Endothelial cell of umbilical vein (primary cell): Measurements from ENCODE around the gene SRRM3. TPM values are rescaled to one million over a fixed set of nuclear protein-coding genes. Genes with fewer than 3 reads are reported as not detected.
A peak's percentile ranks its signal among the peaks of the same experiment; 100 is the strongest.

Source experiments
- BruUV-seq: library from RNA; stranded (reverse); fragments of 400-500 nt; replicated peaks from 2 replicates; lab custom pipeline; 2021; lab: Mats Ljungman, UMichigan
- CTCF ChIA-PET: fragments of 300-600, 350-600 bp; sonication (Branson Sonifier 250); formaldehyde crosslinking; loops from one replicate; lab custom pipeline; 2021; ENCODE audit warnings: antibody characterized with exemption, inconsistent platforms; lab: Charles Lee
- POLR2A ChIA-PET: fragments of 300-600, 350-600 bp; sonication (Branson Sonifier 250); formaldehyde crosslinking; loops from one replicate; lab custom pipeline; 2021; ENCODE audit warnings: antibody characterized with exemption, inconsistent platforms; lab: Charles Lee
- DNase-seq: peaks from one replicate; pipeline ENCODE4 v3.0.0-alpha.2; 2011; ENCODE audit warnings: low read depth, low spot score
- FAIRE-seq: peaks from 2 replicates; lab custom pipeline; 2011; peaks lifted over from hg19 to GRCh38; lab: Jason Lieb, UNC
- H2AFZ ChIP-seq: 2 replicates; pipeline ENCODE4 v1.6.0; 2012; ENCODE audit warnings: low read depth, low read length, control low read depth, inconsistent platforms
- H3K27ac ChIP-seq: 2 replicates; pipeline ENCODE4 v1.5.1; 2011; ENCODE audit warnings: low read depth, mild to moderate bottlenecking, control low read depth, low read length, moderate library complexity; ENCODE audit not compliant: insufficient read depth
- H3K27me3 ChIP-seq, 2 experiments: 2 replicates each; pipeline versions ENCODE4 v1.6.0 to v1.6.1; 2011; ENCODE audit warnings: low read length in 2 of 2, mixed read lengths in 1 of 2; ENCODE audit not compliant: control insufficient read depth in 2 of 2, insufficient read depth in 2 of 2
- H3K36me3 ChIP-seq, 2 experiments: 2 replicates in 1 of 2; 3 replicates in 1 of 2; pipeline ENCODE4 v1.5.1; 2011; ENCODE audit warnings: low read length in 2 of 2, mild to moderate bottlenecking in 1 of 2, moderate library complexity in 1 of 2; ENCODE audit not compliant: control insufficient read depth in 2 of 2, insufficient read depth in 2 of 2; ENCODE audit errors: extremely low read depth in 1 of 2
- H3K4me1 ChIP-seq: 3 replicates; pipeline ENCODE4 v1.5.1; 2011; ENCODE audit warnings: mild to moderate bottlenecking, low read length; ENCODE audit not compliant: control insufficient read depth, insufficient read depth; ENCODE audit errors: extremely low read depth
- H3K4me2 ChIP-seq: 2 replicates; pipeline ENCODE4 v1.6.1; 2011; ENCODE audit warnings: low read length, control low read depth, mixed read lengths; ENCODE audit not compliant: insufficient read depth
- H3K4me3 ChIP-seq, 3 experiments: fragments of 200-600 bp in 1 of 3; sonication (generic), shearing (Covaris generic) in 1 of 3; replicated peaks in 1 of 3; 2 replicates each; pipeline ENCODE4 v1.5.1; 2011 to 2016; ENCODE audit warnings: control low read depth in 3 of 3, low read length in 3 of 3, mild to moderate bottlenecking in 2 of 3, inconsistent platforms in 1 of 3, low read depth in 1 of 3, moderate library complexity in 1 of 3; ENCODE audit not compliant: insufficient read depth in 1 of 3
- H3K79me2 ChIP-seq: 2 replicates; pipeline ENCODE4 v1.6.0; 2012; ENCODE audit warnings: low read length, inconsistent platforms; ENCODE audit not compliant: control insufficient read depth, insufficient read depth
- H3K9ac ChIP-seq: replicated peaks from 2 replicates; pipeline ENCODE3; 2011; ENCODE audit warnings: low read length, control low read depth; ENCODE audit not compliant: insufficient read depth; ENCODE audit errors: extremely low read depth
- H3K9me1 ChIP-seq: replicated peaks from 3 replicates; pipeline ENCODE4 v1.6.0; 2011; ENCODE audit warnings: mild to moderate bottlenecking, low read length; ENCODE audit not compliant: control insufficient read depth, insufficient read depth; ENCODE audit errors: extremely low read depth
- H3K9me3 ChIP-seq: replicated peaks from 2 replicates; pipeline ENCODE4 v1.5.1; 2012; ENCODE audit warnings: low read length, inconsistent platforms; ENCODE audit not compliant: control insufficient read depth, insufficient read depth
- H4K20me1 ChIP-seq: replicated peaks from 2 replicates; pipeline ENCODE3; 2011; ENCODE audit warnings: mild to moderate bottlenecking, low read length; ENCODE audit not compliant: control insufficient read depth, insufficient read depth; ENCODE audit errors: extremely low read depth
- EZH2 ChIP-seq: IDR thresholded peaks from 2 replicates; pipeline ENCODE4 v1.6.1; 2012; ENCODE audit warnings: borderline replicate concordance, low read depth, mild to moderate bottlenecking, moderate library complexity, low read length, inconsistent platforms; ENCODE audit not compliant: severe bottlenecking
- FOS ChIP-seq: IDR thresholded peaks from 2 replicates; pipeline ENCODE4 v1.6.1; 2011; ENCODE audit warnings: mild to moderate bottlenecking, low read length, moderate library complexity, borderline replicate concordance; ENCODE audit not compliant: insufficient read depth
- GATA2 ChIP-seq: IDR thresholded peaks from 2 replicates; pipeline ENCODE4 v1.7.0; 2011; ENCODE audit warnings: low read depth, mild to moderate bottlenecking, moderate library complexity, mixed read lengths, low read length; ENCODE audit not compliant: insufficient read length, insufficient read depth
- JUN ChIP-seq: IDR thresholded peaks from 2 replicates; pipeline ENCODE4 v1.6.1; 2011; ENCODE audit warnings: borderline replicate concordance, low read depth; ENCODE audit not compliant: insufficient read length, insufficient read depth
- MAX ChIP-seq: IDR thresholded peaks from 2 replicates; pipeline ENCODE4 v1.6.1; 2011; ENCODE audit not compliant: insufficient read depth, insufficient read length
- MYC ChIP-seq: IDR thresholded peaks from one replicate; pipeline ENCODE4 v1.6.1; 2011; ENCODE audit warnings: mild to moderate bottlenecking, low read depth, low read length
- POLR2A ChIP-seq: IDR thresholded peaks from 2 replicates; pipeline ENCODE4 v1.6.1; 2012; ENCODE audit warnings: low read depth, mild to moderate bottlenecking, control low read depth, low read length
- POLR2AphosphoS5 ChIP-seq: IDR thresholded peaks from 2 replicates; pipeline ENCODE4 v1.6.1; 2012; ENCODE audit warnings: low read depth, mild to moderate bottlenecking, control low read depth, low read length, moderate library complexity; ENCODE audit not compliant: insufficient read depth
- dilution Hi-C: fragments of 300-500 bp; cut with MboI; formaldehyde crosslinking; loops from one replicate; pipeline ENCODE4 v1.15.0; 2019; ENCODE audit warnings: low sequenced_read_pairs; ENCODE audit not compliant: extremely low pct_ligation_motif_present
- intact Hi-C: fragments of 100-400 bp; cut with micrococcal nuclease; formaldehyde crosslinking; loops from one replicate; pipeline ENCODE4 v1.10.0; 2022
- polyA plus RNA-seq, 4 experiments: library from polyadenylated mRNA; depleted of rRNA in 3 of 4; stranded (reverse) in 3 of 4; unstranded in 1 of 4; fragments of >200 nt; gene quantifications; 2 replicates each; pipeline versions ENCODE4 v1.2.1 to v1.2.3, GENCODE V29; 2011 to 2012; ENCODE audit warnings: missing spikeins in 1 of 4
- total RNA-seq: library from RNA; stranded (reverse); gene quantifications from 2 replicates; pipeline ENCODE4 v1.2.3, GENCODE V29; 2021
- TF ChIP-seq, protein P1 (sequence below), 2 donors: IDR thresholded peaks; 1 replicate in 1 of 2; 2 replicates in 1 of 2; pipeline ENCODE4 v1.5.1; 2011; ENCODE audit warnings: low read length in 2 of 2, mild to moderate bottlenecking in 2 of 2, moderate library complexity in 2 of 2, control low read depth in 1 of 2, inconsistent platforms in 1 of 2, low read depth in 1 of 2; ENCODE audit not compliant: insufficient read depth in 1 of 2; ENCODE audit errors: extremely low read depth in 1 of 2

Gene SRRM3
- total and polyA plus RNA-seq, 2 donors (not counting 3 experiments of a cell fraction or from before 2014, with no cell fraction given): 4.4 to 5.4 TPM

DNA sequence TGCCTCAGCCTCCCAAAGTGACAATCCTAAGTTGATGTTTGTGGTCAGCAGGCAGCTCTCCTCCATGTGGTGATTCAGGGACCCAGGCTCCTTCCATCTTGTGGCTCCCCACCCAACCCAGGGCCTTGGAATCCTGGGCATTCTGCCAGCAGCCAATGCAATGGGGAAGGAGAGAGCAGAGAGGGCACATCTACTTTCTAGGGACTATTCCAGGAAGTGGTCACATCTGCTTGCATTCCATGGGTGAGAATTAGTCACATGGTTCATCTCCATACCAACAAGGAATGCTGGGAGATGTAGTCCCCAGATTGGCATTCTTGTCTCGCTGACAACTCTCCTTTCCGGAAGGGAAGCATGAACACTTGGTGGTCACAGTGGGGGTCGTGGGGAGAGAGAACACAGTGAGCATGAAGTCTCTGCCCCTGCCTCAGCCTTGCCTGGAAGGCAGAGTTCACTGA is 9.9 kb upstream of the SRRM3 start:
- Histone ChIP-seq H3K4me3 (no peak overlapping the region), H3K36me3 (no peaks in the 10 kb centered on the region), H4K20me1 (no peaks in the 10 kb centered on the region), H3K9me1 (no peaks in the 10 kb centered on the region), H3K79me2 (no peaks in the 10 kb centered on the region), H3K27ac (no peak overlapping the region), H3K9ac (no peak overlapping the region), H3K27me3 (no peaks in the 10 kb centered on the region), H3K9me3 (no peaks in the 10 kb centered on the region), H3K4me2 (no peak overlapping the region), H3K4me1 (no peaks in the 10 kb centered on the region), H2AFZ (no peak overlapping the region)
- ChIA-PET POLR2A (no interaction called here), CTCF (interaction anchor here (1.7 kb wide), 1 partner anchor 13 kb away, joined by 9 read pairs; no protein-coding TSS in a partner anchor)
- FAIRE-seq (peak; percentile 76), DNase-seq (peak; percentile 7)
- TF ChIP-seq MYC (no peak), JUN (no peak), FOS (no peak), POLR2A (no peak), EZH2 (no peak)
- BruUV-seq: no TSS peak
- dilution Hi-C loops: no loop called here
- intact Hi-C loops: no loop called here

- no TSS peak for BruUV-seq
- Histone ChIP-seq H3K79me2 (no peaks in the 10 kb centered on the region), H2AFZ (no peak overlapping the region), H3K4me3 (no peak overlapping the region), H4K20me1 (no peaks in the 10 kb centered on the region), H3K36me3 (no peaks in the 10 kb centered on the region), H3K27ac (no peak overlapping the region), H3K4me2 (no peak overlapping the region), H3K27me3 (no peaks in the 10 kb centered on the region), H3K9me1 (no peaks in the 10 kb centered on the region), H3K4me1 (no peaks in the 10 kb centered on the region), H3K9ac (no peak overlapping the region), H3K9me3 (no peaks in the 10 kb centered on the region)
- ChIA-PET CTCF (interaction anchor here (1.2 to 1.4 kb wide), 3 partner anchors 15 to 69 kb away, joined by 3 to 5 read pairs (median 4); no protein-coding TSS in a partner anchor), POLR2A (no interaction called here)
- no peak for DNase-seq
- TF ChIP-seq EZH2 (no peak), FOS (no peak), JUN (no peak), MYC (no peak), POLR2A (no peak), POLR2AphosphoS5 (no peak), MAX (no peak), GATA2 (no peak)
- TF ChIP-seq, protein P1, sequence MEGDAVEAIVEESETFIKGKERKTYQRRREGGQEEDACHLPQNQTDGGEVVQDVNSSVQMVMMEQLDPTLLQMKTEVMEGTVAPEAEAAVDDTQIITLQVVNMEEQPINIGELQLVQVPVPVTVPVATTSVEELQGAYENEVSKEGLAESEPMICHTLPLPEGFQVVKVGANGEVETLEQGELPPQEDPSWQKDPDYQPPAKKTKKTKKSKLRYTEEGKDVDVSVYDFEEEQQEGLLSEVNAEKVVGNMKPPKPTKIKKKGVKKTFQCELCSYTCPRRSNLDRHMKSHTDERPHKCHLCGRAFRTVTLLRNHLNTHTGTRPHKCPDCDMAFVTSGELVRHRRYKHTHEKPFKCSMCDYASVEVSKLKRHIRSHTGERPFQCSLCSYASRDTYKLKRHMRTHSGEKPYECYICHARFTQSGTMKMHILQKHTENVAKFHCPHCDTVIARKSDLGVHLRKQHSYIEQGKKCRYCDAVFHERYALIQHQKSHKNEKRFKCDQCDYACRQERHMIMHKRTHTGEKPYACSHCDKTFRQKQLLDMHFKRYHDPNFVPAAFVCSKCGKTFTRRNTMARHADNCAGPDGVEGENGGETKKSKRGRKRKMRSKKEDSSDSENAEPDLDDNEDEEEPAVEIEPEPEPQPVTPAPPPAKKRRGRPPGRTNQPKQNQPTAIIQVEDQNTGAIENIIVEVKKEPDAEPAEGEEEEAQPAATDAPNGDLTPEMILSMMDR (IDR thresholded peaks at IDR 0.05; ENCODE audit: extremely low read depth in 1 of 2, insufficient read depth in 1 of 2, low read depth in 1 of 2, low read length in 2 of 2): no peak
- dilution Hi-C loops (no loop called here), intact Hi-C loops (no loop called here)
- FAIRE-seq: no peak
Measured at GRCh38 chr7:76193466-76193865, 8.2 kb upstream of the SRRM3 start.
